HG02970 (cell line): Measurements from ENCODE around the gene IFT88.

Experiments used
- ATAC-seq: cut with Tn5 transposase; IDR thresholded peaks from one replicate; pipeline ENCODE4 v1.9.1; 2021; ENCODE audit warnings: mild to moderate bottlenecking, moderate library complexity, moderate number of reproducible peaks; ENCODE audit not compliant: unreplicated experiment, low FRiP score

Gene IFT88, protein sequence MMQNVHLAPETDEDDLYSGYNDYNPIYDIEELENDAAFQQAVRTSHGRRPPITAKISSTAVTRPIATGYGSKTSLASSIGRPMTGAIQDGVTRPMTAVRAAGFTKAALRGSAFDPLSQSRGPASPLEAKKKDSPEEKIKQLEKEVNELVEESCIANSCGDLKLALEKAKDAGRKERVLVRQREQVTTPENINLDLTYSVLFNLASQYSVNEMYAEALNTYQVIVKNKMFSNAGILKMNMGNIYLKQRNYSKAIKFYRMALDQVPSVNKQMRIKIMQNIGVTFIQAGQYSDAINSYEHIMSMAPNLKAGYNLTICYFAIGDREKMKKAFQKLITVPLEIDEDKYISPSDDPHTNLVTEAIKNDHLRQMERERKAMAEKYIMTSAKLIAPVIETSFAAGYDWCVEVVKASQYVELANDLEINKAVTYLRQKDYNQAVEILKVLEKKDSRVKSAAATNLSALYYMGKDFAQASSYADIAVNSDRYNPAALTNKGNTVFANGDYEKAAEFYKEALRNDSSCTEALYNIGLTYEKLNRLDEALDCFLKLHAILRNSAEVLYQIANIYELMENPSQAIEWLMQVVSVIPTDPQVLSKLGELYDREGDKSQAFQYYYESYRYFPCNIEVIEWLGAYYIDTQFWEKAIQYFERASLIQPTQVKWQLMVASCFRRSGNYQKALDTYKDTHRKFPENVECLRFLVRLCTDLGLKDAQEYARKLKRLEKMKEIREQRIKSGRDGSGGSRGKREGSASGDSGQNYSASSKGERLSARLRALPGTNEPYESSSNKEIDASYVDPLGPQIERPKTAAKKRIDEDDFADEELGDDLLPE

DNA sequence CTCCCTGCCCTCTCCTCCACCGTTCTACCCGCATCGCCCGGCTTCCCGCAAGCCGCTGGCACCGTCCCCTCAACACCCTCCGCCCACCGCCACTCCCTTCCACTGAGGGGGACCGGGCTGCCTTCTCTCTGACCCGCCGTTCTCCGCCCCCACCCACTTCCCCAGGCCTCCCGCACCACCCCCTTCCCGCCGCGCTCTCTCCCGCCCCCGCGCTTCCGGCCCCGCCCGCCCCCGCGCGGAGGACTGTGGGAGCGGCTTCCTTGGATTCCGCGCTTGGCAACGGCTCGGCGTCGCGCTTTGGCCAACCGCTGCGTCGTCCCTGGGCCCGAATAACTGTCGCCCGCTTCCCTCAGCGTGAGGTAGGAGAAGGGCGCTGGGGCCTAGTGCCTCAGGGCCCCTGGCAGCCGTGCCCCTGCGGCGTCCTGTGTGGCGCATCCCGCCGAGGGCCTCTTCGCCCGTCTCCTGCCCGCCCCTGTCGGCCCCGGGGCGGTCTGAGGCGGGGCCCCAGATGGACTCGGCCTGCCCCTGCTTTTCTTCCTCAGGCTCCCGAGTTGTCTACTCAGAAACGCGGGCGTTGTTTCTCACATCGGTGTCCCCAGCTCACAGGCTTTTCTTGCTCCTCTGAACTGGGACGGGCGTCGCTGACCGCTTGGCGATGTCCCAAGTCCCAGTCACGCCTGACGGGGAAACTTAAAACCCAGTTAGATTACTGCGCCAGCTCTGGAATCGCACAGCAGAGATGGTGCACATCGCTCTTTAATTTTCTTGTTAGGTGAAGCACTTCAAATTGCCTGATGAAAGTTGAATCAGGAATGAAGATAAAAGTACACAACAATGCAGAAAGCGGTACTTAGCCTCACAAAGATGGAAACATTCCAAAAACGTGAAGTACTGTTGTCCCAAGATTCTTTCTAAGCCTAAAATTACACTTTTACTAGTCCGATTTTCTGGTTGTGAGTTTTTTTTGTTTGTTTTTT lies at the start of gene IFT88:
IFT88 (plus strand) TSS at position 260 of the 977 bp plus-strand sequence. CDS start 7,229 bp downstream, outside the sequence.
- ATAC-seq = peak; percentile 77

GRCh38 chr13:20518660-20519100 lies 48.3 kb upstream of the IFT88 start:
- no peak for ATAC-seq

DNA sequence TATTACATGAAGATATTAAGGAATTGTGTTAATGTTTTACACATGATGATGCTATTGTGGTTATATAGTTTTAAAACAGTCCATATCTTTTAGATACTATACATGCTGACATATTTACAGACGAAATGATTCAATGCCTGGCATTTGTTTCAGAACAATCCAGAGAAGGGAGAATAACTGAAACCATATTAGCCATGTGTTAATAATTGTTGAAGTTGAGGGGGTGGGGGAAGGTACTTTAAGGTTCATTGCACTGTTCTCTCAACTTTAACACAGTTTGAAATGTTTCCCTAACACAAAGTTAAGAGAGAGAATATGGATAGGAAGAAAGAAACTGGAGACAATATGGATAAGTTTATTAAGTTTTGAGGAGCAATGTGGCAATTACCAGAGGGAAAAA lies 47.1 kb upstream of the IFT88 start:
- no peak for ATAC-seq

DNA sequence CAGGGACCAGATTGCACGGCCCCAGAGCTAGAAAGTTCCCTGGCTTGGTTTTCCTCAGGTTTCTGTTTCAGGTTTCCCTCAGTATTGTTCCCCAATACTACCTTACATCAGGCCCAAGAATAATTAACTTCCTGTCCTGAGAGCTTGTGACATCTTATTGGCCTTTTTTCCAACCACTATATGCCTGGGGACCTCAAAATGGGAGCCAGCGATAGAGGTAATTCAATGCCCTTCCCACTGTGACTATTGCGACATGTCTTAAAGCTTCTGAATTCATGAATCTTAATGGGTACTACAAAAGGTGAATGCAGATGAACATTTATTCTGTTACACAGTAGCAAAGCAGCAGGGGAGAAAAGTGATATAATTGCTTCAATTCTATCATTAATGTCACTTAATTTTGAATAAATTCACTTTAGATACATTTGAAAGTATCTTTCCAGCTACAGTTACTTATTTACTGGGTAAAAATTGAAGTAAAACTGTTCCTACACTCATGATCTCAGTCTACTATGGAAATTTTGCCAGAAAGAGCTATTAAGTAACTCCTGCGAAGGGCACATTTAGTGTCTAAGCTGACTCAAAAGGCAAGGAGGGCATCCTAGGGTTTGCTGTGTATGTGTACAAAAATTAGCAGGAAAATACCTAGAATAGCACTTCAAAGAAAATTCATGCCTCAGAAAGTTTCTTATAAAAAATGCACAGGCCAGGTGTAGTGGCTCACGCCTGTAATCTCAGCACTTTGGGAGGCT lies 45.4 kb upstream of the IFT88 start:
- ATAC-seq = no peak

DNA sequence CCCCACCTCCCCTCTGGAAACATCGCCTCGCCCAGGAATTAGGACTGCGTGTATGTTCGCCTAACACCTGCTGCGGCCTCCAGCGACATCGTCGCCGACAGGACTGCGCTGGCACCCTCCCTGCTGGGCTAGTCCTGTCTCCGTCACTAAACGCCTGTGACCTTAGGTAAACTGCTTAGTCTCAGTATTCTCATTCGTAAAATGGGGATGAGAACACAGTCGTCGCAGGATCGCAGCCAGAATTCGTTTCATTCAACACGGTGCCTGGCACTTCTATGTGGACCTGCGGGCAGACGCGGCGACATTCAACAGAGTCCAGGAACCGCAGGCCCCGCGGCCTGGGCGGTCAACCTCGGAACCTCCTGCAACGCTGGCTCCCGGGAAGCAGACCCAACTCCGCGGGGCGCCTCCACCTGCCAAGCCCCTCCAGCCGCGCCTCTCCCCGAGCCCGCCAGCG lies 41.8 kb upstream of the IFT88 start:
- peak; percentile 16 for ATAC-seq

DNA sequence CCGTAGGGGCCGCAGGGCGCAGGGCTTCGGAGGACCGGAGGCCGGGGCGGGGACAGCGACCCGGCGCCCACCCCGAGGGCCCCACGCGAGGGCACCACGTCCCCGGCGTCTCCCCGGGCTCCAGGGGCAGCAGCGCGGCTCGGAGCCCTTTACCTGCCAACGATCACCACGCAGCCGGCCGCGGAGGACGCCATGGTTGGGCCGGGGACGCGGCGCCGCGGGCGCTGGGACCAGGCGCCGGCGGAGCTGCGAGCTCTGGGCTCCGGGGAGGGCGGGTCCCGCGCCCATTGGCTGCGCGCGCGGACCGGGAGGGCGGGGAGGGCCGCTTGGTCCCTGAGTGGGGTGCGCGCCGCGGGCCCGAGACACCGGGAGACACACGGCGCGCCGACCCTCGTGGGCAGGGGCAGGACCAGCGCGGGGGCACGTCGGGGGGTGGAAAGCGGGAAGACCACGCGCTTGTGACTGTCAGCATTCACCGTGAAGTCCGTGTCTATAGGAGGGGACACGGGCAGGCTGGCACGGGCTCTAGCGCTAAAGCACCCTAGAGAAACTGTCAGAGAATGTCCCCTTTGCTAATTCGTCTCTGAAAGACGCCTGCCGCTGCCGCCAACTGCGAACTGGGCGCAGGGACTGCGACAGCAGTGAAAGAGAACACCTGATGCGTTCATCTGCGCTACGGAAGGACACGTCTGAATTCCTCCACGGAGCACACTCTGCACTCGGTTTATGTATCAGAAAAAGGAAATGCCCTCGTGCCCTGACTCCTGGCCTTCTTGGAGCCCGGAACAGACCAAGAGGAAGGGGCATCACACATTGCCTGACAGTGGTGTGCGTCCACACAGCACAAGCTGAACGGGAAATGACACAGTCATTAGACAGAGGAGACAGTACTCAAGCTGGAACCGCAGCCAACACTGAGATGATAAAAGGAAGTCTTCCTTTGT lies 41.1 kb upstream of the IFT88 start, which contains the start of gene CRYL1:
CRYL1 (minus strand) TSS at position 257 of the 944 bp plus-strand sequence; CDS start at position 194, 63 bp downstream.
- peak; percentile 75 for ATAC-seq

- ATAC-seq = no peak
Measured at GRCh38 chr13:20526664-20527063, 40.3 kb upstream of the IFT88 start.

DNA sequence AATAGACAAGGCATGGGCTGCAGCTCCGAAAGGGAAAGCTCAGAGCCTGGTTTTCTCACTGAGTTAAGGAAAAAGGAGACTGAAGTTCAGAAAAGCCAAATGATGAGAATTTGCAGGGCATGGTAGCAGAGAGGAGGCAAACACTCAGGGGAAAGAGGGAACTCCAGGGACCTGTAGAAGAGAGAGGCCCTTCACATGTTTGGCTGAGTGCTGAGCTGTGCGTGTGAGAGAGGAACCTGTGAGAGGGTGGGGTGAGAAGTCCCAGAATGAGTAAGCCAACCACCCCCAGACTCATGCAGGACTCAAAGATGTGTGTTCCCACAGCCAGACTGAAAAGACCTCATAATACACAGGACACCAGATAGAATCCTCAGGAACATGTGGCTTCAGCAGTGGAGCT lies 38.5 kb upstream of the IFT88 start:
- ATAC-seq = no peak

DNA sequence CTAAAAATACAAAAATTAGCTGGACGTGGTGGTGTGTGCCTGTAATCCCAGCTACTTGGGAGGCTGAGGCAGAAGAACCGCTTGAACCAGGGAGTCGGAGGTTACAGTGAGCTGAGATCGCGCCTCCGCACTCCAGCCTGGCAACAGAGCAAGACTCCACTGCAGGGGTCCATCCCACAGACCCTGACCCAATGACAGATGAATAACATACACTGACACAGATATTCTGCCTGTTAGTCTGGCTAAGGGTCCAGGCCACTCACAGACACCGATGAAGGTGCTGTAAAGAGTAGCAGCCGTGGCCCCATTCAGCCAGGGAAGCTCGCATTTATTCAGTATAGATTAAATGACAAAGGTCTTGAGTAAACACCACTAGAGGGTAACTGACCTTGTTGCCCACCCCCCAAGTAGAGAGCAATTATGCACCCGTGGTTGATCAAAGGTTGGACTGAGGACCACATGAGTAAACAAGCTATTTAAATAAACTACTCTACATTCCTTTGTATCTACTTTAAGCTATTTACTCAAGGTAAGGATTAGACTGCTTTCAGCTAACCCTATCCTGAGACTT lies 32.8 kb upstream of the IFT88 start:
- ATAC-seq = no peak

DNA sequence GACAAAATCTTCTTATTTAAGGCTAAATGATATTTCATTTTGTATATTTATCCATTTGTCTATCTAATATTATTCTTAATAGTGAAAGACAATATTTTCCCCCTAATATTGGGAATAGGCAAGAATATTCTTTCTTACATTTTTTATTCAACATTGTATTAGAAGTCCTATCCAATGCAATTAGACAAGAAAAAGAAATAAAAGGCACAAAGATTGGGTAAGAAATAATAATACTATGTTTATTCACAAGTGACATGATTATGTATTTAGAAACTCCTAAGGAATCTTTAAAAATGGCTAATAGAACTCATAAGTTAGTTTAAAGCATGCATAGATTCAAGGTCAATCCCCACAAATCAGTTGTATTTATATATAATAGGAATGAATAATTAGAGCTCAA lies 30.0 kb upstream of the IFT88 start:
- ATAC-seq = no peak

DNA sequence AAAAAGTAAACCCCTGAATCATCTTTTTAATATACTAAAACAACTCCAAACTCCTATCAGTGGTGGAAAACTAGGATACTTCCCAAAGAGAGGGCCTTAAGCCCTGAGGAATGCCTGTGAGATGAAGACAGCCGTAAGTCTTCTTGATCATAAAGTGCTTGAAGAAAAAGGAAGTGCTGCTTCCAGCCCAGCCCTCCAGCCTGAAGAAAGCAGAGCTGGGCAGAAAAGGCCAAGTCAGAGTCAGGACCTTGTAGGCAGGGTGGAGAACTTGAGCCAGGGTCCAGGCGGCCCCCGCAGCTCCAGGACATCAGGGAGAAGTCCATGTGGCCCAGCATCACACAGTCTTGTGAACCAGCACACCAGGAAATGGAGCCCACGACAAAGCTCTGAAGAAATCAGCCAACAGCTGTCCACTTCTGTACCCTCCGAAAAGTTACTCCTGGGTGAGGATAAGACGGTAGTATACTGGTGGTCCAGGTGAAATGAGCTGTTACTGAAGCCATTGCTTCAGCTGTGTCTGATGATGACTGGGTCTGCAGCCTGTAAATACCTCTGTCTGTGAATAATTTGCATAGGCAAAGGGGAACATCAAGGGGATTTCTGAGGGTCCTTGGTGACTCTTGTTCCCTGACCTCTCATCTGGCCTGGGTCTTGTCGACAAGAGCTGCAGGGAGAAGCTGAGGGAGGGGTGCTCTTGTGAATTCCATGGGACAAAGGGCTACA lies 22.6 kb upstream of the IFT88 start:
- no peak for ATAC-seq

GRCh38 chr13:20546556-20546955 lies 20.4 kb upstream of the IFT88 start:
- no peak for ATAC-seq

DNA sequence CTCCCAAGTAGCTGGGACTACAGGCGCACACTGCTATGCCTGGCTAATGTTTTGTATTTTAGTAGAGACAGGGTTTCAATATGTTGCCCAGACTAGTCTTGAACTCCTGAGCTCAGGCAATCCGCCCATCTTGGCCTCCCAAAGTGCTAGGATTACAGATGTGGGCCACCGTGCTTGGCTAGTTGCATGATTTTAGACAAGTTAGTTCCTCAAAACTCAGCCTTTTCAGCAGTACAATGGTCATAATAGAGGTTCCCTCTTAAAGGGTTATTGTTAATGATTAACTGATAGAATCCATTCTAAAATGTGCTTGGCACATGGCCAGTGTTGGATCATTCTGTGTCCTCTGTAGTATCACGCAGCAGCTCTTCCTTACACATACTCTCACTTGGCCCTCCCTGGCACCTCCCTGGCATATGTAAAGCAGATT lies 19.5 kb upstream of the IFT88 start:
- no peak for ATAC-seq

DNA sequence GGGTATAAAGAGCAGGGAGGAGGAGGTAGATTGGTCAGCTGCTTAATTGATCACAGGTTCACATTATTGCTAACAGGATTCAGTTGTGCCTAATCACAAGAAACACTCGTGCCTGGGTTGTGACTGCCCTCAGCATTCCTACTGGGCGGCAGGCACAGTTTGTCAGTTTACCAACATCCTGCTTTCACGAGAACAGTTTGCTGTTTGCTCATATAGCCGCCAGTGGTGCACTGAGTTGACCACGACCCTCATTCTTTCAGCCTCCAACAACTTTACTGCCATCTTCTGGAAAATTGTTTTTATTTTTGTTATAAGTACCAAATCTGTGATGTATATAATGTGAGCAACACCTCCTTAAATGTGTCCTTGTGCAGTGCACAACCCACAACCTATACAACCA lies 16.2 kb upstream of the IFT88 start:
- no peak for ATAC-seq

DNA sequence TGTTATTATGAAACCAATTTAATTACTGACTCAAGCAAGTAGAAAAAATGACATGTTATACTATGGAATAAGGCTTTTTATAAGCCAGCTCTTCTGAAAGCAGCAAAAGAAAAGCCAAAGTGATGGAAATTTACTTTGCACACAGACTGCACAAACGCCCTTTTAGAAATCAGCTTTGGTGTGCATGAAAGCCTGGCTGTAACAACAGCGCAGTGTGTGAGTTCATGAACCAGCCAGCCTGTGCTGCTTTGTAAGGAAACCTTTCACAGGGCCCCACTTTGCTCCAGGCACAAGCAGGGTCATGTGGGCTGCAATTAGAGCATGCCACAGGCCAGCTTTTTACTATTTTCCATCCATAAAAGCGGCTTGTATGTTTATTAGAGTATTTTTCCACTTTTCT lies 13.6 kb upstream of the IFT88 start:
- ATAC-seq = no peak

- ATAC-seq = no peak
Measured at GRCh38 chr13:20558982-20559381, 8.0 kb upstream of the IFT88 start.

GRCh38 chr13:20559659-20560356 lies 7.1 kb upstream of the IFT88 start:
- no peak for ATAC-seq
